IMR-90 (cell line): ENCODE results near the gene NXN.

Experiments
- BHLHE40 ChIP-seq: fragments of 150-350 bp; IDR thresholded peaks from 2 replicates; pipeline ENCODE4 v1.6.1; 2016; ENCODE audit warnings: mild to moderate bottlenecking, low read depth, low read length
- CEBPB ChIP-seq: IDR thresholded peaks from 2 replicates; pipeline ENCODE4 v1.6.1; 2012; ENCODE audit warnings: low read depth, low read length, improper control_type of control experiment
- POLR2A ChIP-seq: IDR thresholded peaks from 2 replicates; pipeline ENCODE4 v1.6.1; 2012; ENCODE audit warnings: mild to moderate bottlenecking, low read depth, low read length
- RCOR1 ChIP-seq: IDR thresholded peaks from 2 replicates; pipeline ENCODE4 v1.6.1; 2012; ENCODE audit warnings: mild to moderate bottlenecking, low read length, improper control_type of control experiment; ENCODE audit not compliant: insufficient replicate concordance
- TF ChIP-seq, protein P1 (sequence below): conservative IDR thresholded peaks from 2 replicates; pipeline ENCODE4 v1.5.1; 2012; ENCODE audit warnings: mild to moderate bottlenecking, low read depth, low read length, improper control_type of control experiment

DNA sequence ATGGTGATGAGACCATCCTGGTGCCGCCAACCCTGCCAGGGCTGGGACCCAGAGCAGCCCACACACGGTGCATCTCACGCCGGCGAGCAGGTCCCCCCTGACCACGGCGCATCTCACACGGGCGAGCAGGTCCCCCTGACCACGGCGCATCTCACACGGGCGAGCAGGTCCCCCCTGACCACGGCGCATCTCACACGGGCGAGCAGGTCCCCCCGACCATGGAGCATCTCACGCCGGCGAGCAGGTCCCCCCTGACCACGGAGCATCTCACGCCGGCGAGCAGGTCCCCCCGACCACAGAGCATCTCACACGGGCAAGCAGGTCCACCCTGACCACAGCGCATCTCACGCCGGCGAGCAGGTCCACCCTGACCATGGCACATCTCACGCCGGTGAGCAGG, 138.3 kb downstream of the NXN start:
- TF ChIP-seq POLR2A (no peak), RCOR1 (no peak), CEBPB (no peak), BHLHE40 (no peak)
- TF ChIP-seq, protein P1, sequence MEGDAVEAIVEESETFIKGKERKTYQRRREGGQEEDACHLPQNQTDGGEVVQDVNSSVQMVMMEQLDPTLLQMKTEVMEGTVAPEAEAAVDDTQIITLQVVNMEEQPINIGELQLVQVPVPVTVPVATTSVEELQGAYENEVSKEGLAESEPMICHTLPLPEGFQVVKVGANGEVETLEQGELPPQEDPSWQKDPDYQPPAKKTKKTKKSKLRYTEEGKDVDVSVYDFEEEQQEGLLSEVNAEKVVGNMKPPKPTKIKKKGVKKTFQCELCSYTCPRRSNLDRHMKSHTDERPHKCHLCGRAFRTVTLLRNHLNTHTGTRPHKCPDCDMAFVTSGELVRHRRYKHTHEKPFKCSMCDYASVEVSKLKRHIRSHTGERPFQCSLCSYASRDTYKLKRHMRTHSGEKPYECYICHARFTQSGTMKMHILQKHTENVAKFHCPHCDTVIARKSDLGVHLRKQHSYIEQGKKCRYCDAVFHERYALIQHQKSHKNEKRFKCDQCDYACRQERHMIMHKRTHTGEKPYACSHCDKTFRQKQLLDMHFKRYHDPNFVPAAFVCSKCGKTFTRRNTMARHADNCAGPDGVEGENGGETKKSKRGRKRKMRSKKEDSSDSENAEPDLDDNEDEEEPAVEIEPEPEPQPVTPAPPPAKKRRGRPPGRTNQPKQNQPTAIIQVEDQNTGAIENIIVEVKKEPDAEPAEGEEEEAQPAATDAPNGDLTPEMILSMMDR: no peak
